ENCODE measurements around the gene SMR3A.
A peak's percentile ranks its signal among the peaks of the same experiment; 100 is the strongest.

SMR3A gene

GRCh38 chr4:70360460-70360859, at the start of gene SMR3A:
Gene SMR3A (plus strand): TSS chr4:70360760. CDS start chr4:70362116, 1,356 bp downstream.
- DNase-seq, result no peak

DNA sequence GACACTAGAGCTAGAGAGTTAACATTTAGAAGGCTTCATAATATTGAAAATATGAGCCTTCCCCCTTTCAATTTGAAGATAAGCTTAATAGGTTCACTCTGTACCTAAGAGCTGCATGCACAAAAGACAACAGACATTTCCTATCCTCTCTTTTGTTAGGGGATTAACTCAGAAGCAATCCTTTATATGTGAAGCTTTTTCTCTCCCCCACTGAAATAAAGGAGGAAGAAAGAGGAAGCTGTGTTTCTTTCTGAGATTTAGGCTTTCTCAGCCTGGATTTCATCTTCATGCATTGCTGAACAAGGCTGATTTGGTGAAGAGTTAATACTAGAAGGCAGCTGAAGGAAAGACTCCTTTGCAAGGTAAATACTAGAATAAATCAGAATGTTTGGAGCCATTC, 46.8 kb upstream of the SMR3A start:
- no peak for DNase-seq

DNA sequence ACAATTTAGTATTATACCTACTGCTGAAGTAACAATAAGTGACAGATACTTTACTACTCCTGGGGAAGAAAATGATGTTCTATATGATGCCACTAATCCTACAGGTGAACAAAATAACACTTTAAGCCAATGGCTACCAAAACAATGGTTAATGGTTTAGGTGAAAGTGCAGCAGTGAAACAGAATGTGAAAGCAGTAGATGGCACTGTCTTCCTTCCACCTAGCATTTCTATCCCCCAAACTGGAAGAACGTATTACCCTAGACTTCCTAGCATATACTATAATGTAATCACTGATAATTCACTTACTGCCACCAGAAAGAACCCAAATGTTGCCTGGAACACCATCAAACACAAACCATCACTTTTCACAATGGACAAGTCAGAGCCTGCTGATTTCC, 44.6 kb upstream of the SMR3A start:
- no peak for DNase-seq

GRCh38 chr4:70326052-70326451, 34.5 kb upstream of the SMR3A start:
- no peak for DNase-seq

GRCh38 chr4:70334681-70335080, 25.9 kb upstream of the SMR3A start, which contains the start of gene CABS1:
Gene CABS1 (plus strand): TSS chr4:70334981. CDS start chr4:70335040, 59 bp downstream.
- no peak for DNase-seq

DNA sequence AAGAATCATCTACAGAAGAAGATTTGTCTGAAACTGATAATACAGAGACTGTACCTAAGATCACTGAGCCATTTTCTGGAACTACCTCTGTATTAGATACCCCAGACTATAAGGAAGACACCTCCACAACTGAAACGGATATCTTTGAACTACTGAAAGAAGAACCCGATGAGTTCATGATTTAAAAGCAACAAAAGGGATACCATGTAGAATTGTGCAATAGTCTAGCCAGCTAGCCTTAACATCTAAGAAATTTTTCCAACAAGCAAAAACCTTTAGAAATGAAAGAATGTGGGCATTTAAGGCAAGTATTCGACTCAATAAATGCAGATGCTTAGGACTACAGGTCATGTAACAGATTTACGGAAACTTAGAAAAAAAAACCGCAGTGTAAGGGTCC, 24.5 kb upstream of the SMR3A start:
- DNase-seq, result no peak

DNA sequence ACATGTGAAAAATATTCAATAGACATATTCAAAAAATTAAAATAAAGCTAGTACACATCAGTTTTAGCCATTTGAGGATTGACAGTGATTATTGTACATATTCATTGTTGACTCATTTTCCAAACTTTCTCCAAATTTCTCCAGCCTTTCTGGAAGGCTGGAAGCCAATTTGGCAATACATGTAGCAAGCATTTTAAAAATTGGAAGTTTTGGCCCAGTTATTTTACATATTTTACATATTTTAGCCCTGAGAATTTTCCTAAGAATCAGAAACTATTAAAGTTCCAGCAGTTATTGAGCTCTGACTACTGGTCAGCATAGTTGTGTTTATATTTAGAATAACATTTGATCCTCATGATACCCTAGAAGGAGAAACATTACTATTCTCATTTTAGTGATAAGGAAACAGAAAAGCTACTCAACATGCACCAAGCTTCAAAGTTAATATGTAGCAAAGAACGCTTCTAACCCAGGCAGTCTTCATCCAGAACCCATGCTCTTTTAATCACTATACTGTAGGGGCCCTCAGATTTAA, 22.6 kb upstream of the SMR3A start:
- no peak for DNase-seq

GRCh38 chr4:70356185-70356584, 4.4 kb upstream of the SMR3A start:
- no peak for DNase-seq

GRCh38 chr4:70359115-70359661, 1.4 kb upstream of the SMR3A start:
- DNase-seq, result no peak

DNA sequence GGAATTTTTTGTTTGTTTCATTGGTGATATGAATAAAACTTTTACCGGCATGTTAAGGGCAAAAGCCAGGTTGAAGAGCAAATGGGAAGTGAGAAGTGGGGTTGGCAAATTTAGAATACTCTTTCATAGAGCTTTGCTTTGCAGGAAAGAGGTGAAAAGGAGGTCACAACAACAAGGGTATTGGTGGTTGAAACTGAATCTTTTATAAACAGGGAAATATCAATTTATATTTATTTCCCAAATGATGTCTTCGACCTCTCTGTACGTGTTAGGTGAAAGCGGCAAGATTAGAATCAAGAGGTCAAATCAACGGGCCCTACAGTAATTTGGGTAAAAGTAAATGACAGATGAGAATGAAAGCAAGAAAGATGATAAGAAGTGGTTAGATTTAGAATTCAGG, 3.4 kb downstream of the SMR3A start:
- DNase-seq, result no peak

- peak; percentile 53 for DNase-seq
Measured at GRCh38 chr4:70365479-70365878, 4.9 kb downstream of the SMR3A start.

DNA sequence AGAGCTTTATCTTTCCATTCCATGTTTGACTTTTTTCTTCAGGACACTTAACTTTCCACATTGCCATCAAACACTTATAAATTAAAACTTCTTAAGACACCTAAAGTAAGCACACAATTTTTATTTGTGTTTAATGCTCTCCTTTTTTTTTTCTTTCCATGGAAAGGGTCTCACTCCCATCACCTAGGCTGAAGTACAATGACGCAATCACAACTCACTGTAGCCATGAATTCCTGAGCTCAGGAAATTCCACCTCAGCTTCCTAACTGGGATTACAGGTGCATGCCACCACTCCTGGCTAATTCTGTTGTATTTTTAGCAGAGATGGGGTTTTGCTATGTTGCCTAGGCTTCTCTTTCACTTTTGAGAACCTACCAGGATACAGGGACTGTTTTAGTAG, 7.3 kb downstream of the SMR3A start:
- DNase-seq, result no peak

DNA sequence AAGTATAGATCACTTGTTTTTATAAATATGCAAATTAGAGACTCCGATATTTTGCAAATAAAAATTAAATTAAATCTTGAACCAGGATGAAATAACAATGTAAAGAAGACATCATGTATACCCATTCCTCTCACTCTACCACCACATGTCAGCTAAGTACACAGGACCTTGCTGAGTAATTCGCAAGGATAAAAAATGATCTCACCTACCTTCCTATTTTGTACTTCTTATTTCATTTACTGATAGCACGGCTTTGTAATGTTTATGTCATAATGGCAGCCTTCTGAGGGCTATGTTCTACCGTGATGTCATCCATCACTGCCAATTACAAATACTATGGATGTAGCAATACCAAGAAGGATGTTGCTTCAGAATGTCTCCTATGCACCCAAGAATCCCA, 11.4 kb downstream of the SMR3A start:
- no peak for DNase-seq

GRCh38 chr4:70372760-70373159, 12.2 kb downstream of the SMR3A start:
- DNase-seq, result no peak

DNA sequence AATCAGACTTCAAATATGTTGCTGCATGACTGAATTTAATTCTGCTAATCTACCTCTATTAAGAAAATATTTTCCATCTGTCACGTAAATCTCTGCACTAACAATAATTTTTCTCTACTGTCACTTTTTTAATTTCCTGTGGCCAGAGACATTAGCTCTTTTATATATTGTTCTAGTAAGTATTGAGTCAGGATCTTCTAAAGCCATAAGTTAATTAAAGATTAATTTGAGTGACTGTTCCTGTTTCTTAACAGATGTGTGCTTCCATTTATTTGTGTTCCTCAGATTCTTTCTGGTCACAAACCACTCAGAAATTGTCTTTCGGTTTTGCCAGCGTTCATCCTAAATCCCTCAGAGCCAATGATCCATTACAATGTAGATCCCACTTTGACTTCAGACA, 20.0 kb downstream of the SMR3A start:
- no peak for DNase-seq

DNA sequence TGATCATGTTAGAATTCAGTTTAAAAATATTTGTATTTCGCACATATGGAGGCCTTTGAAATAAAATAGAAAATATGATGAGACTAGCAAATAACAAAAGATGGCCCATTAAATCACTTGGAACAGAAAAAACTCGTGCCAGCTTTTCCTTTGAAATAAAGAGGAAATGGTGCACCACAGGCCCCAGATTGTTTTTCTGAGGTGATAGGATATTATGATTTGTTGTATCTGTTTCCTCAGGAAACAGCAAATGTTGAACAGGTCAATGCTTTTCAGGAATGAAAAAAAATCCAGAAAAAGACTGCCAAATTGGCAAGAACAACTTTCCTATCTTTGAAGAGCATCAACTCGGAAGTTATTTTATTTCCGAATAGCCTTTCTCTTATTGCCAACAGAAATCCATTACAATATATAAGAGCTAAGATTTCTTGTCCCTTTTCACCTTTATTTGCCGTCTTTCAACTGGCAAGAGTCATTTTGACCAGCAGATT, 22.2 kb downstream of the SMR3A start, which contains the start of gene SMR3B:
SMR3B (plus strand) TSS at position 441 of the 491 bp plus-strand sequence. CDS start 1,380 bp downstream, outside the sequence.
- DNase-seq, result no peak

DNA sequence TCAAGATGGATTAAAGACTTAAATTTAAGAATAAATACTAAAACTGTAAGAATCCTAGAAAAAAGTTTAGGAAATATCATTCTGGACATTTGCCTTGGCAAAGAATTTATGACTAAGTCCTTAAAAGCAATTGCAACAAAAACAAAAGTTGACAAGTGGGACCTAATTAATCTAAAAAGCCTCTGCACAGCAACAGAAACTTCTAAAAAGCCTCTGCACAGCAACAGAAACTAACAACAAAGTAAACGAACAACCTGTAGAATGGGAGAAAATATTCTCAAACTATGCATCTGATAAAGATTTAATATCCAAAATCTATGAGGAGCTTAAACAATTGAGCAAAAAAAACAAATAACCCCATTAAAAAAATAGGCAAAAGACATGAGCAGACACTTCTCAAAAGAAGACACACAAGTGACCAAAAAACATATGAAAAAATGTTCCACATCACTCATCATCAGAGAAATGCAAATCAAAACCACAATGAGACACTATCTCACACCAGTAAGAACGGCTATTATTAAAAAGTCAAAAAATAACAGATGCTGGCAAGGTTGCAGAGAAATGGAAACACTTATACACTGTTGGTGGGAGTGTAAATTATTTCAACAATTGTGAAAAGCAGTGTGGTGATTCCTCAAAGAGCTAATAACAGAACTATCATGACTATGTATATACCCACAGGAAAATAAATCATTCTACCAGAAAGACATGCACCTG, 31.7 kb downstream of the SMR3A start:
- no peak for DNase-seq

- DNase-seq, result no peak
Measured at GRCh38 chr4:70397580-70397979, 37.0 kb downstream of the SMR3A start, which contains the start of gene OPRPN. Gene OPRPN (plus strand): TSS chr4:70397940. CDS start chr4:70399286, 1,346 bp downstream.

DNA sequence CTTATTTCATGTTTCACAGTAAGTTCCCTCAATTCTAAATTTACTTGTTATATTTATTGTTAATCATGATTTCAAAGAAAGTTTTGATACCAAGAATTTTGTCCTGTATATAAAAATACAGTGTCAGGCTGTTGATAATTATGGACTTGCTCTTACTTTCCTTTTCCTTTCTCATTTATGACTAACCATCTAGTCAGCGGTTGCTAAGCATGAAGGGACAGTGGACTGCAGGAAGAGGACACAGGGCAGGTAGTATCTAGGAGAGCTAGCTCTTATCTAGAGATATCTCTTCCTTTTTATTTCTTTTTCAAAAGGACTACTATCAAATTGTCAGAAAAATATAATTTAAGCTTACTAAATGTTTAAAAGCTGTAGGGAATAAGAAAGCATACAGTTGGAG, 38.8 kb downstream of the SMR3A start:
- DNase-seq, result no peak

- no peak for DNase-seq
Measured at GRCh38 chr4:70402762-70403161, 42.2 kb downstream of the SMR3A start.

GRCh38 chr4:70405765-70406164, 45.2 kb downstream of the SMR3A start:
- DNase-seq, result no peak

All from NCI-H774 (cell line).